GM19035 (cell line): Measurements from ENCODE around the gene MBNL2.

Source experiments
- ATAC-seq: cut with Tn5 transposase; IDR thresholded peaks from one replicate; pipeline ENCODE4 v1.9.1; 2021; ENCODE audit not compliant: unreplicated experiment

The MBNL2 gene

GRCh38 chr13:97401421-97401820 lies 179.3 kb downstream of the MBNL2 start:
- no peak for ATAC-seq

- ATAC-seq = no peak
Observed at GRCh38 chr13:97403893-97404750, 182.0 kb downstream of the MBNL2 start.

- no peak for ATAC-seq
Observed at GRCh38 chr13:97407540-97407939, 185.4 kb downstream of the MBNL2 start.

GRCh38 chr13:97408938-97409337 lies 186.8 kb downstream of the MBNL2 start:
- no peak for ATAC-seq

GRCh38 chr13:97411984-97412383 lies 189.9 kb downstream of the MBNL2 start:
- ATAC-seq = no peak

GRCh38 chr13:97413694-97414093 lies 191.6 kb downstream of the MBNL2 start:
- ATAC-seq = no peak

GRCh38 chr13:97414392-97414791 lies 192.3 kb downstream of the MBNL2 start:
- no peak for ATAC-seq

GRCh38 chr13:97417698-97418097 lies 195.6 kb downstream of the MBNL2 start:
- no peak for ATAC-seq

GRCh38 chr13:97422118-97423054 lies 200.3 kb downstream of the MBNL2 start:
- ATAC-seq = no peak

GRCh38 chr13:97423300-97424045 lies 201.3 kb downstream of the MBNL2 start:
- no peak for ATAC-seq

GRCh38 chr13:97425590-97425989 lies 203.5 kb downstream of the MBNL2 start:
- no peak for ATAC-seq

GRCh38 chr13:97426695-97427094 lies 204.6 kb downstream of the MBNL2 start:
- no peak for ATAC-seq

- no peak for ATAC-seq
Observed at GRCh38 chr13:97429681-97430081, 207.5 kb downstream of the MBNL2 start.

GRCh38 chr13:97430296-97430695 lies 208.2 kb downstream of the MBNL2 start:
- ATAC-seq = no peak

GRCh38 chr13:97431171-97431764 lies 209.1 kb downstream of the MBNL2 start:
- ATAC-seq = no peak

GRCh38 chr13:97432232-97432916 lies 210.2 kb downstream of the MBNL2 start:
- ATAC-seq = no peak

- ATAC-seq = peak; percentile 74
Observed at GRCh38 chr13:97432917-97433726, 211.0 kb downstream of the MBNL2 start.

GRCh38 chr13:97433727-97434396 lies 211.7 kb downstream of the MBNL2 start, which contains the start of gene RAP2A:
TSS of gene RAP2A (plus strand) at chr13:97434169. CDS start at chr13:97434471, 302 bp downstream.
- peak; percentile 46 for ATAC-seq
